GM18868 (cell line): Measurements from ENCODE around the gene WDR31.
"Not testable (repeated sequence)": the region's sequence is repeated elsewhere in the genome, so short reads cannot be mapped to it uniquely, and the experiment has no call there.

Source experiments
- ATAC-seq: cut with Tn5 transposase; IDR thresholded peaks from one replicate; pipeline ENCODE4 v1.9.1; 2021; ENCODE audit warnings: mild to moderate bottlenecking, moderate library complexity; ENCODE audit not compliant: unreplicated experiment

Gene WDR31

GRCh38 chr9:113298924-113299770 is 40.9 kb downstream of the WDR31 start:
- ATAC-seq = no peak

- no peak for ATAC-seq
Observed at GRCh38 chr9:113298311-113298710, 41.8 kb downstream of the WDR31 start.

- ATAC-seq = no peak
Observed at GRCh38 chr9:113296796-113297558, 43.1 kb downstream of the WDR31 start.

GRCh38 chr9:113296247-113296646 is 43.8 kb downstream of the WDR31 start:
- not testable (repeated sequence) for ATAC-seq

GRCh38 chr9:113293285-113293878 is 46.7 kb downstream of the WDR31 start:
- no peak for ATAC-seq

- ATAC-seq = no peak
Observed at GRCh38 chr9:113290052-113290607, 49.9 kb downstream of the WDR31 start.

- no peak for ATAC-seq
Observed at GRCh38 chr9:113289091-113289490, 51.0 kb downstream of the WDR31 start.

- no peak for ATAC-seq
Observed at GRCh38 chr9:113281356-113281755, 58.7 kb downstream of the WDR31 start.

GRCh38 chr9:113278840-113279239 is 61.2 kb downstream of the WDR31 start:
- no peak for ATAC-seq

- ATAC-seq = peak; percentile 98
Observed at GRCh38 chr9:113275157-113276131, 64.6 kb downstream of the WDR31 start, which contains the start of the genes CDC26 and PRPF4. Gene CDC26 (minus strand): TSS chr9:113275572. CDS start chr9:113272507, 3,065 bp downstream. Gene PRPF4 (plus strand): TSS chr9:113275658. CDS start chr9:113275744, 86 bp downstream.

GRCh38 chr9:113274474-113275156 is 65.5 kb downstream of the WDR31 start:
- ATAC-seq = no peak

- ATAC-seq = no peak
Observed at GRCh38 chr9:113269871-113270270, 70.2 kb downstream of the WDR31 start.

GRCh38 chr9:113269355-113269754 is 70.7 kb downstream of the WDR31 start:
- no peak for ATAC-seq

GRCh38 chr9:113267911-113268566 is 72.0 kb downstream of the WDR31 start:
- ATAC-seq = no peak

- ATAC-seq = no peak
Observed at GRCh38 chr9:113266174-113266573, 73.9 kb downstream of the WDR31 start.
